GM18909 (cell line): Measurements from ENCODE around the gene WWC1.
"Not testable (repeated sequence)": the region's sequence is repeated elsewhere in the genome, so short reads cannot be mapped to it uniquely, and the experiment has no call there.

Source experiments
- ATAC-seq: cut with Tn5 transposase; IDR thresholded peaks from one replicate; pipeline ENCODE4 v1.9.1; 2021; ENCODE audit warnings: mild to moderate bottlenecking; ENCODE audit not compliant: unreplicated experiment, poor library complexity

Gene WWC1

GRCh38 chr5:168285696-168286095, 5.7 kb upstream of the WWC1 start:
- ATAC-seq = no peak

DNA sequence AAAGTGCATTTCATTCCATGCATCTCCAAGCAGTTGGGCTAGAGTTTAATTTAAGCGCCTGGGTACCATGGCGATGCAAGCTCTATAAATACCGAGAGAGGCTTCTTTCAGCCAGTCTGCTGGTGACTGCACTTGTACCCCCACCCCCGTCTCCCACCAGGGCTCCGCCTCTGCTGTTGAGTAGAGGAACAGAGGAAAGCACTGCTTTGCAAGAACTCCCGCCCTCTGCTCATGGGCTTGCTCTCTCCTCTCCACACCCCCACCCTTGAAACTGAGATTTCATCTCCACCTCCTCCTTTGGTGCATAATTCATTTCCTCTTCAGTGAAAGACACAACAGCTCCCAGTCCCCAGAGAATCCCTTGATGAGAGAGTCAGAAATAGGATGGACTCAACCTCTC, 5.1 kb upstream of the WWC1 start:
- ATAC-seq = no peak

DNA sequence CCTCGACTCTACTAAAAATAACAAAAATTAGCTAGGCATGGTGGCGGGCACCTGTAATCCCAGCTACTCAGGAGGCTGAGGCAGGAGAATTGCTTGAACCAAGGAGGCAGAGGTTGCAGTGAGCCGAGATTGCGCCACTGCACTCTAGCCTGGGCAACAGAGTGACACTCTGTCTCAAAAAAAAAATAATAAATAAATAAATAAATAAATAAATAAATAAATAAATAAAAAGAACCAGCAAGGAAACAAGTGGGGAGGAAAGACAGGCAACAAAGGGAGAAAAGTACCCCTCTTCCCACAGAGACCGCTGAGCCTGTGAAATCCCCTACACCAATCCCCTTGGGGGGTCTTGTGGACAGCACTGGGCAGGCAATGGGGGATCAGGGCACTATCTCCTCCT, 4.6 kb upstream of the WWC1 start:
- not testable (repeated sequence) for ATAC-seq

DNA sequence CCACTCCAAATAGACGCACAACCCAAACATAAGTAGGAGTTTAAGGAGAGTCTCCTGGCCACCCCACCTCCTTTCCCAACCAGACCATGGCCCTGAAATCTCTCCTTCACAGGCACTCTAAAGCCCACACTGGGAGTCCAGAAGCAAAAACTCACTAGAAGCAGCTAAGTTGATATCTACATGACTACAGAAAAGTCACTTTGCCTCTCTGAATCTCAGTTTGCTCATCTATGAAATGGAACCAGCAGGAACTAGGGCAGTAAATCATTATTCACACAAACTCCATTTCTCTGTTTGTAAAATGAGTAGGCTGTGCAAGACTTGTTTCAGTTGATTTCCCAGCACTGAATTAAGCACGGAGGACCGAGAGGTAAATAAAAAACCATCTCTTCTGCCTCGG, 4.1 kb upstream of the WWC1 start:
- ATAC-seq = no peak

DNA sequence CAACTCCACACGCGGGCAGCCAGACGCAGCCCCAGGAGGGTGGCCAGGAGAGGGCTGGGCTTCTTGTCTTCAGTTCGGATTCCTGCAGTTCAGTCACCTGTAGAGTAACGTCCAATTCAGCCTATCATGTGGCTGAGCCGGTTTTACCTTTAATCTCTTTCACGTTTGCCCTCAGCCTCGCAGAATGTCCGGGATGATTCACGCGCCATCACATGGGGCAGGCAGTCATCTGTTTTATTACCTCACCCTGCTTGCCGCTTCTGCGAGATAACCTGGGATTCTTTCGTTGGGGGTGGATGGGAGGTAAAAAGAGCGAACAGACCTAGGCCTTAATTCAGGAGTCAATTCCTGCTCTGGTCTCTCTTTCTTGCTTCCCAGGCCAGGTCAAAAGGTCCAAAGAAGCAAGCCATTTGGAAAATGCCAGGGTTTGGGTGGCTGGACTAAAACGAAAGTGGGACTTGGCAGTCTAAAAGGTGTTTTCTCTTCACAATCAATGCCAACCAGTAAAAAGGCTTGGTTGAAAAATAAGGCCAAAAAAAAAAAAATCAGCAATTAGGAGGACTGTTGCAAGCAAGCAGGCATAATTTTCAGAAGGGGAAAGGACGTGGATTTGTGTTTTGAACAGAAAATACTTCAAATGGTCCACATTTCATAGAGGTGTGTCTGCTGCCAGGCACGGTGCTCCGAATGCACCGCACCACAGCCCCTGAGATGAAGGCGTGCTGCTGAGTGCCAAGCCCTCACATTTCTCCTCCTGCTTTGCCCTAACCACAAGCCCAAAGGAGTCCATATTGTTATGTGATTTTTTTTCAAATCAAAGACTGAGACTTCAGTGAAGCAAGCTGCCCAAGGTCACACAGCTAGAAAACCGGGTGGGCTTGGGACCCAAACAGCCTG, 2.8 kb upstream of the WWC1 start:
- no peak for ATAC-seq

DNA sequence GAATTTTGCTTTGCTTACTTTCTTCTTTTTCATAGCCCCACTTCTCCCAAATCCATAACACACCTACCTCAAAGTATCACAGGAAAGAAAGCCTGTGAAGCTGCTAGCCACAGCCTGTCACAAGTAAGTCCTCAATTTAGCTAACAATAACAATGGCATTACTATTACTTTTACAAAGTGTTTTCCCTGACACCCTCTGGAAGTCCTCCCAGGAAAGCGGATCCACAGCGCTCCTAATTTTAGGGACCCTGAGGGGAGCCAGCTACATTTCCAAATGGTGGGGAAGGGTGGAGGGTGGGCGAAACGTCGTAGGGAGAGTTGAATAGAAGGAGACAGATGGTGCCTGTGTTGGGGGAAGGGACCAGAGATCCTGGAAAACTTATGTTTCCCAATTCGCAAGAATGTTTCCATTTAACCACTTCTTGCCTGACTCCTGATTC, 523 bp upstream of the WWC1 start:
- ATAC-seq = no peak

GRCh38 chr5:168291964-168292785, 730 bp downstream of the WWC1 start:
- ATAC-seq = peak; percentile 32

DNA sequence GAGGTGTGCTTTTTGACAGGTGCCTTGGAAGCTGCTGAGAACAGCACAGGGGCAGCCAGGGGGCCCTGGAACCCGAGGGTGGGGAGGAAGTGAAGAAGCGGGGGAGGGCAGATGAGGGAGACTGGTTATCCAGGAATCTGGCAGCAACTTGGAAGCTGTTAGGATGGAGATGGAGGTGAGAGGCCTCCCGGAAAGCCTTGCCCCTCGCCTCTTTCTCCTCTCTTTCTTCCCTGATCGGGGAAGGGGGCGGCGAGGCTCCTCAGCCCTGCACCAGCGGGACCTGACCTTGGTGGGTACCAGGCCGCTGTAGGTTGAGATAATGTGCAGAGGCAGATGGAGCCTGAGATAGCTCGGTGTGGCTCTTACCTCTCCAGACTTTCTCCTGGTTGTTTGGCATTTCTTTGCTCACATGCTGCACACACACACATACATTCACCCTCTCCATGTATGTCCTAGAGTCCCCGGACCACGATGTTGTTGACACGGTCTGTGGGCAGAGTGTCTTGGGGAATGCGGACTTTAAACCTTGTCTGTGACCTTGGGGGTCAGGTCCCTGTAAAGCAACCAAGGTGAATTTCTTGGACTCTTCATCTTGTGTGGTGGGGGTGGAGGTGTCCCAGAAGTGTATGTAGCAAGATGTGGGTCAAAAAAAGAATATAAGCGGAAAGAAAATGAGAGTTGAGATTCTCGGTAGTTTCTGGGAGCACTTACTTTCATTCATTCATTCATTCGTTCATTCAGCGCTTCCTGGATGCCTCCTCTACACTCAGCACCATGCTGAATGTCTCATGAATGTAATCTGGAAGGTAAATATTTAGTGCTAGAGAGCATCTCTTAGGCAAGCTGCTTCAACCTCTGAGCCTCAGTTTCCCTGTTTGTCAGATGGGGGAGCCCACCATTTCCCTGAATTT, 1.6 kb downstream of the WWC1 start:
- ATAC-seq = no peak

- no peak for ATAC-seq
Measured at GRCh38 chr5:168295574-168296201, 4.2 kb downstream of the WWC1 start.

DNA sequence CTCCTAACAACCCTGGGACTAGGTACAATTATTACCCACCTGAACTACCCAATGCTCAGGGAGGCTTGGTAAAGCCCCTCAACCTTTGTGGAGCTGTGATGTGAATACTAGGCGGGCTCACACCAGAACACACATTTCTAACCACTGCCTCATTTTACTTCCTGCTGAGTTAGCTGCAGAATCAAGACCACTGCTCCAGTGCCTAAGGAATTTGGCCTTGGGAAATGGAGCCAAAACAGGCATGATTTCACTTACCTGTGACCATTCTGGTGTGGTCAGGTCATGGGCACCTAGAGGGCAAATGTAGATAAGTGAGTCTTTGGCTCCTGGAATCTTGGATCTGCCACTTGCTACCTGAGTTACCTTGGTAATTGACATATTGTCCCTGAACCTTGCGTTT, 5.2 kb downstream of the WWC1 start:
- ATAC-seq = no peak

DNA sequence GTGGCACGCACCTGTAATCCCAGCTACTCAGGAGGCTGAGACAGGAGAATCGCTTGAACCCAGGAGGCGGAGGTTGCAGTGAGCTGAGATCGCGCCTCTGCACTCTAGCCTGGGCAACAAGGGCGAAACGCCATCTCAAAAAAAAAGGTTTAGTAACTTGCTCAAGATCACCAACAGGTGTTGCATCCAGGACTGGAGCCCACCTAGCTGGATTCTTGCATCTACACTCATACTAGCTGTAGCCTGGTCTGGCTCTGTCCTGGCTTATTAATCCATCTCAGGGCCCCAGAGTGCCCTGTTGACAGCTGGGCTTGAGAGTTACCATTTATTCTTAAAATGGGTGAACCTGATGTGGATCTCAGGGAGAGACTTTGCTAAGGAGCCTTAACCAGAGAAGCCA, 7.5 kb downstream of the WWC1 start:
- no peak for ATAC-seq

DNA sequence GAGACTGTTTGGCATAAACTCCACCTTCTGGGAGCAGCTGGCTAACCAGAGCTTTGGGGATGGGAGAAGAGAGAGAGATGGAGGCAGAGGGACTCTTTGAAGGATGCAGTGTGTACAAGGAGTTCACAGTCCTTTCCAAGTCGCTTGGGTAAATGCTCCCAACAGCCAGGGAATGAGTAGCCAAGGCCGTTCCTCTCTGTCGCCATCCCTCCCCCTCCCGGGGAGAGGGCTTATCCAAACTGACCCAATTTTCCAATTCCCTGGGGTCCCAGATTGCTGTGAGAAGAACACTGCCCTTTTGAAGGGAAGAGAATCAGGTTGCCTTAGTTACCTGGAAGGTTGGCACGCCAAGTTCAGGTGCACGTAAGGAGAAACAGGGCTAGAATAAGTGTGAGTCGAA, 7.9 kb downstream of the WWC1 start:
- no peak for ATAC-seq

- ATAC-seq = no peak
Measured at GRCh38 chr5:168300326-168301182, 9.1 kb downstream of the WWC1 start.

DNA sequence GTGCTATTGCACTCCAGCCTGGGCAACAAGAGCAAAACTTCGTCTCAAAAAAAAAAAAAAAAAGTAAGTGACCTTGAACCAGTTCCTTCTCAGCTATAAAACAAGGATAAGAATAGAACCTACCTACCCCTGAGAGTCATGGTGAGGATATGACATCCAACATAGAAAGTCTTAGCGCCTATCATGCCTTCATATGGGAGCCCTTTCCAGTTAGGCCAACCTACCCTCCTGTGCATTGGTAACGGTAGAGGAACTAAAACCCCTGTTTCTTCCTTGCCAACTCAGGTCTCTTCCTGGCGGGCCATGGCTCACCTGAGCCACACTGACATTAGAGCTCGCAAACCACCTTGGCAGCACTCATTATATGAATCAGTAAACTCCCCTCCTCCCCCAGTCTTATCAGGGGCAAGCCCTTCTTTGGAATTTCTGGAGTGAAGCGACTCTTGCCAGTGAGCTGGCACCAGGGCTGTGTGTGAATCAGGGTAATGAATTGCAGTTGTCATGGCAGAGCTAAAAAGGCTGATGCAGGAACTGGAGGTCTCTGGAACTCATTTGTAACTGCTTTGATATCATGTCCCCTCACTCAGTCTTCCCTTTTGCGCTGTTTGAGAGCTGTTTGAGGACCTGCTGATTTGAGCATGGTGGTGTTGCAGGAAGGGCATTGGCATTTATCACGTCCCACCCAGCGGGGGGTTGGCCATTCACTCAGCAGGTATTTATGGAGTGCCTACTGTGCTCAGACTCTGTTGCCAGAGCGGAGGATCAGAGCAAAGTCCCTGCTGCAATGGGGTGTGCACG, 10.3 kb downstream of the WWC1 start:
- ATAC-seq = no peak

GRCh38 chr5:168302785-168303184, 11.3 kb downstream of the WWC1 start:
- no peak for ATAC-seq

GRCh38 chr5:168303393-168304025, 12.1 kb downstream of the WWC1 start:
- no peak for ATAC-seq

GRCh38 chr5:168304349-168304748, 12.9 kb downstream of the WWC1 start:
- ATAC-seq = no peak

DNA sequence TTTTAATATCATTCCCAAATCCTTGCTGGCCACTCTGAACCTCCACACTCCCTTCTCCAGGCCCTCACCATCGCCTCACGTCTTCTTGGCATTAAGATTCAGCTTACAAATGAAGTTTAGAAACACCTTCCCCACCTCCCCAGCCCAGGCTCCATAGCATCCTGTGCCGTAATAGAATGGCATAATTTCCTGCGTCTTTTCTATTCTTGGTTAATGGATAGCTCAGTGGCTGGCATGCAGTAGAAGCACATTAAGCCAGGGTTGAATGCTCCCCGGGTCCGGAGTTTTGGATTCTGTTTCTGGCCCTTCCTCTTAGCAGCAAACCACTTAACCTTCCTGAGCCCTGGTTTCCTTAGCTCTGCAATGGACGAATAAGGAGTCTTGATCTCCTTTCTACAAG, 13.8 kb downstream of the WWC1 start:
- ATAC-seq = no peak
